Activated CD4-positive, CD25-positive, alpha-beta regulatory T cell treated with anti-CD3 and anti-CD28 coated beads, Interleukin-2, amount 50 U/mL, for 72 hours (primary cell): Measurements from ENCODE around the gene SUN2.

Source experiments
- DNase-seq: peaks from one replicate; pipeline ENCODE4 v3.0.0; 2021

The SUN2 gene

DNA sequence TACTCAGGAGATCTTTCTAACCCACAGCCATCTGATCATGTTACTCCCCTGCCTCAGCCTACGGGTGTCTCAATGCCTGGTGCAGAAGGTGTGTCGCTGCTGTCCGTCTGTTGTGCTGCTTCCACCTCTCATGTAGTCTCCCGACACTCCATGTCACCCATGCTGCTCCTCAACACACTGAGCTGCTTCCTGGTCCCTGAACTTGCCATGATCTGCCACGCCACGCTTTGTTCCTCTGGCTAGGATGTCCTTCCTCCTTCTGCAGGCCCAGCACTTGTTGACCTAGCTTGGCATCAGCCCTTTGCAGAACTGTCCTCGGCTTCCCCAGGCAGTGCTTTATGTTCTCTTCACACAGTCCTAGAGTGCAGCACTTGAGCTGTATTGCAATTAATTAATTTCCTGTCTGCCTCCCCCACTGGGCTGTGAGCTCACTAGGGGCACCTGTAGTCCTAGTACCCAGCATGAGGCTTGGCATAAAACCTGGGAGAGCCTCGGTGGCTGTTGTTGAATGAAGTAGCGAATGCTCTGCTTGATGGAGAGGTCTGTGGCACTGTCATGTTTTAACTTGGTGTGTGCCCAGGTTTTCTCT lies 40.5 kb downstream of the SUN2 start:
- DNase-seq, result no peak

DNA sequence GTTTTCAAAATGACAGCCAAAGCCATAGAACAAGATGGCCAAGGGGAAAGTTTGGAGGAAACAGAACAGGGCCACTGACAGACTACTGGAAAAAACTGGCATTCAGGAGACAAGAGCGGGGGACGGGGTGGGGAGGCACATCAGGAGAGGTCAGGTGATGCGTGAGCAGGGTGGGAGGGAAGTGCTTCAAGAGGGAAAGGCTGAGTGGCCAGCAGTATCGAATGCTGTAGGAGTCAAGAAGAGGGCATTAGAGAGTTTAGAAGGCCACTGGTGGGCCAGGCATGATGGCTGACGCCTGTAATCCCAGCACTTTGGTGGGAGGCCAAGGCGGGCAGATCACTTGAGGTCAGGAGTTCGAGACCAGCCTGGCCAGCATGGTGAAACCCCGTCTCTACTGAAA lies 41.9 kb downstream of the SUN2 start:
- no peak for DNase-seq

DNA sequence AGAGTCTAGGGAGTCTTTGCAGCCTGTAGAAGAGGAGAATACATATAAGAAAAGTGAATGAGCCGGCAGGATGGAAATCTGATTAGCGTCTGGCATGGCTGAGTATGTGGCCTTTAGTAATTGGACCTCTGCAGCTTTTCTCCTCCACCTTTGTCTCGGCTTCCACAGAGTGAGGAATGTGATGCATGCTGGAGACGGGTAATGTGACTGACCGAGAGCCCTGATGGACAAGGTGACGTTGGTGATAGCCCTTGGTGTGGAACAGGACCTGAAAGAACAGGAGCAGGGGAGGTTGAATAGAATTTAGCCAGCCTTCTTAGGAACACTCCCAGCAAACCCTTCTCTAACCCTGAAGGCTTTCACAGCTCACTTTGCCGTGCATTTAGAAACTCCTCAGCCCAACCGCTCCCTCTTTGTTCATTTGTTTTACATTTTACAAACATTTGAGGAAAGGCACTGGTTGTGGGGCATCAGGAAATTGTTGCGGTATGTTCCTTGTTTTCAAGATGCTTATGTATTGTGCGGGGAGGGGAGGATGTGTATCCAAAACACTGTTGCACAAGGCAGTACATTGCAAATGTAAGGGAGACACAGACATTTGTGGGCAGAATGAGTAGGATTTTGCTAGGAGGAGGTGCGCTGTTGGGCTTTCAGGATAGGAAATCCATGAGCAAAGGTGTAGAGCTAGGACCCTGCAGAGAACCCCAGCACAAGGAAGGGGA lies 43.2 kb downstream of the SUN2 start:
- no peak for DNase-seq

DNA sequence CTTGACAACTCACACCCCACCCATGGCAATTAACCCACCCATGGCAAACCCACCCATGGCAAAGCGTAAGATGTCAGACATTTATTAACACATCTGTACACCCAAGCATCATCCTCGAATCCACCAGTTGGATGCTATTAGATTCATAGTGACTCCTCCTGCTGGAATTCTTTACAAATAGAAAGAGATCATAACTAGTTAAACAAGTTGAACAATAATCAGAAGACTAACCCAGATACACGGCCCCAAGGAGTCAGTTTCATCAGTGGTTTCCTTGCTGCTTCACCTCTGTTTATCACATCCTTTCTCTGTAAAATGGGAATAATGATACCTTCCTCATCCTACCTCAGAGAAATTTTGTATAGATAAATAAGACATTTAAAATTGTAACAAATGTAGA lies 44.9 kb downstream of the SUN2 start:
- no peak for DNase-seq

DNA sequence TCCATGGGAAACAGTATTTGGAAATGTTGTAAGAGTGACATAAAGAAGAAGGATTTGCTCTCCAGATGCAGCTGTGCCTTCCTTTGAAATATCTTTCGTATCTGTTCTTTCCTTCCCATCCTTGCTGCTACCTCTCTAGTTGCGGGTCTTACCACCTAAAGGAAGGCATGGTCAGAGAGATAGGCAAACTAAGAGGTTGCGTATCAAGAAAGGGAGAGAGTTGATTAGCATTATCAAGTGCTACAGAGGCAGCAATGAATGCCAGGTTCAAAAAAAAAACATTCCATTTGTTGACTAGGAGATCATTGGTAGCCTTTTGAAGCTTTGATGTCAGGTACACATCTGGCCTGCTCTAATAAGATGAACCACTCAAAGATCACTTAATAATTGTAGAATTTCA lies 45.4 kb downstream of the SUN2 start:
- no peak for DNase-seq

DNA sequence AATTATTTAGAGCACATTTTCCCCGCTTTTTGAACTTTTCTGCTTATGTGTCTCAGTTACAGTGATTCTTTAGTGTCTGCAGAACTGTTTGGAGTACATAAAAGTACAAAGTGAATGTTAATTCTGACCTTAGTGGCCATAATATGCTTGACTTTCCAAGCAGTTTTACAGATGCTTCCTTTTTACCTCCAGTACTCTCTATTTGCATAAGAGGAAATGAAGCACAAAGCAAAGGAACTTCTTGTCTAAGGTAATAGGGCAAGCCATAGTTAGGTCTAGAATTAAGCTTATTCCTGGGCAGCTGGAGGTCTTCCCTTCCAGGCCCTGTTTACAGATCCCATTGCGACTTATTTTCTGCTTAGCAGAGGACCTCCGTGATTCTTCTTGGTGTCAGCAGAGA lies 46.5 kb downstream of the SUN2 start:
- DNase-seq, result no peak

DNA sequence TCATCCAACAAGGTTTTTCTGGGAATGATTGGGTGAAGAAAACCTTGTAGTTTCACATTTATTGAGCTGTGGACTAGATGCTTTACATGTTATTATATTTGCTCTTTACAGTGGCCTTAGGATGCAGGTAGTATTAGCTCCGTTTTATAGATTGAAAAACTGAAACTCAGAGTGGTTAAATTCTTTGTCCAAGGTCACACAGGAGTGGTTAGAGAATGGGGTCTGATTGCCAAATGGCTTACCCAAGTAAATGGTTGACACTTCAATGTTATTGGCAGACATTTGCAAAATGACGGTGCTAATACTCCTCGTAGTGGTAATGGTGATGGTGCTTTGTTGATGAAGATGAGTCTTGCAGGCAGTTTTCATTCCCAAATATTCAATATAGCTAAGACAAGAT lies 47.8 kb downstream of the SUN2 start:
- DNase-seq, result no peak

DNA sequence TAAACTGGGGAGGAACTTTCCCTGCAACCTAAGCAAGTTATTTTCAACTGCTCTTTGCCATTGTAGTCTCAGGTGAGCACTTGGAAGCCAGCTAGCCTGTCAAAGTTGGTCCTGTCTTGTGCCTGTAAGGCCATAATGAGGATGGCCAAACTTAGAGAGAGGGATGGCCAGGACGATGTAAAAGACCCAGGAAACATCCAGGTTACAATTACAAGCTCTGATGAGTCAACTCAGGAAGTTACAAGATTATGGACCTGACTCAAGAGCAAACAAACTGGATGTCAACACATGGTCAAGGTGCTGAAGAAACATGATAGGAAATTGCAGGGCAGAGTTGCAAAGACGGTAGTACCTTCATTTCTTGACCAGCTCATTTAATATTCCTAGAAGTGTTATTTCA lies 48.5 kb downstream of the SUN2 start:
- no peak for DNase-seq

DNA sequence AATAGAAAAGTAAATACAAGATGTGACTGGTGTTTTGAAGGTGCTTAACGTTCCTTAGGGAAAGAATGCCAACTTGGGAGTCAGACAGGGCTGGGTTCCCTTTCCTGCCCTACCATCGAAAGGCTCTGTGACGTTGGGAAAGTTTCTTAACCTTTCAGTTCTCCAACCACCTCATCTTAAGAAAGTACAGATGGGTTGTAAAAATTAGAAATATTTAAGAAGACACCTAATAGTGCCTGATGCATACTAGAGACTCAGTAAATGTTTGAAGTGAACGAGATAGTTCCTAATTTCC lies 49.0 kb downstream of the SUN2 start:
- DNase-seq, result no peak

DNA sequence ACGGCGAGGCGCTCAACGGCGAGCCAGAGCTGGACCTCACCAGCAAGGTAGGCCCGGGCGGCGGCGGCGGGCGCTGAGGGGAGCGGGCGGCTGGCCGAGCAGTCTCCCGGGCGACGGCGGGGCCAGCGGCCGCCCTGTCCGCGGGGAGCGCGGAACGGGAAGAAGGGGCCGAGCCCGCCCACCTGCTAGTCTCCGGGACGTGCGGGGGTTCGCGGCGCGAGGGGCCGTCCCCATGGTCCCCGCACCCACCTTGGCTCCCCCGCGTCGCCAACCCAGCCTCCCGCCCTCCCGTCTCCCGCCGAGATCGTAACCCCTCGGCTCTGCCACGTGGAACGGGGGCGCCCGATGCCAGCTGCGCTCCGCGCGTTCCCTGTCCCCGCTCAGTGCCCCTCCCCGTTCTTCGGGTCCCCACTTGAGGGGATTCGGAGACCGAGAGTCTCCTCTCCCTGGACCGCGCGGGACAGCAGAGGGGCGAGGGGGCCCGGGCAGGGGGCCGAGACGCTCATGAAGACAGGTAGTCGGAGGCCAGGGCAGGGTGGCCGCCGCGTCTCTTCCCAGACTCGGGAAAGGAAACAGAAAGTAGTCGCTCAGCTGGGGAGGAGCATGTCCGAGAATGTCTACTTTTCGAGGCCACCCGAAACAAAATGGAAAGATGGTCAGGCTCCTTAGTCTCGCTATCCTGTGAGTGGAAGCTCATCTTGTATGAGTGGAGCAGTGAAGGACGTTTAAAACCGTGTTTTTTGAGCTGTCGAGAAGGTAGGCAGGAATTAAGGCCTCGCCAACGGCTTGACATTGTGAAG lies 49.5 kb downstream of the SUN2 start:
- peak; percentile 57 for DNase-seq

DNA sequence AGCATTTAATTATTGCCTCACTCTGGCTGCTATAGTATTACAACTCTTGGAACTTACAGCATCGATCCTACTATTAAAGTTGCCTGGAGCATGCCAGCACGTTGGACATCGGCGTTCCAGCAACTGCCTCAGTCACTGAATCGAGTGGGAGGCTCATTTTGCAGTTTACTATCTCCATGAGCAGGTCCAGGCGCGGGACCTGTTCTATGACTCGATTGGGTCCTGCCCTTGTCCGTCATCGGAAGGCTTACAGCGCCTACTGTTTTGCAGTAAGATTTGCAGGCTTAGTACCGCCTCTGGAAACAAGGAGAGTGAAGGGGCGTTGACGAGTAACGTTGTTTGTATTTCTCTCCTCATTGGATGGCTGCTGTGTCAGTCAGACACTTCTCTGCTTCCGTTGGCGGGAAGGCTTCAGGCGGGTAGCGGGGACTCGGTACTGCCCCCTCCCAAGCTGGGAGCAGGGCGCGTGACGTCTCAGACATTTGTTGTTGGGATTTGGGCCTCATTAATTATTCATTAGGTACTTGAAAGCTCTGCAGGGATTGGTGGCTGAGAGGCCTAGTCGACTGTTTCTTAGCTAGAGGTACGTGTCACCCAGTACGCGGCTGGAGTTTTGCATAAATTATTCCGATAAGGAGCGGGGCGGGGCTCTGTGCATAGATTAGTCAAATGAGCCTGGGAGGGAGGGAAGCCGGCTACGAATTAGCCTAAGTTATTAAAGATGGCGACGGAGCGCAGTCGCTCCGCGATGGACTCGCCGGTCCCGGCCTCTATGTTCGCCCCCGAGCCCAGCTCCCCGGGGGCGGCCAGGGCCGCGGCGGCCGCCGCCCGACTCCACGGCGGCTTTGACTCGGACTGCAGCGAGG lies 50.3 kb downstream of the SUN2 start, which contains the start of gene GTPBP1:
TSS of gene GTPBP1 (plus strand) at position 710 of the 866 bp plus-strand sequence. CDS start at position 722, 12 bp downstream.
- peak; percentile 90 for DNase-seq

DNA sequence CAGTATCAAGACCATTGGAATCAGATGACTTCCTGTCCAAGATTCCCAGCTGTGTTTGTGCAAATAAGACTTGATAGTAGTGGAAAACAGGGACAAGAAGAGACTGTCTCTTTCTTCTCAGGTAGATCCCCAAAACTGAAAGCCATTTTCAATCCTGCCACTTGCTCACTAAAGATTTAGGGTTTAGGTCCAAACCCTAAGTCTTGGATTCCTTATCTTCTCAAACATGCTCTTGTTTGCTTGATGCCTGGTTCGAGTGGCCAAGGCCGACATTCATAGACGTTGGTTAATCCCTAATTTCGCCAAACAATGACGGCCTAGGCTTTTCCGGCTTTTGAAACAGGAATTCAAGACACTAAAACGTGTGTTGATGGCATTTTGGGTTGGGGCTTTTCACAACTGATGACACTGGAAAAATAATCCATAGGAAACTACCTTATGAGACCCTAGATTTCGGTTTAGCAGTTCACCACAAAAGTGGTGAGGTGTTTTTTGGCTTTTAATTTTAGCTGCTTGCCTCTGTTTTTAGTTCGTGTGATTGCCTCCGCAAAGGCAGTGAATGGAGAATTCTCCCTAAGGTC lies 51.1 kb downstream of the SUN2 start:
- no peak for DNase-seq

DNA sequence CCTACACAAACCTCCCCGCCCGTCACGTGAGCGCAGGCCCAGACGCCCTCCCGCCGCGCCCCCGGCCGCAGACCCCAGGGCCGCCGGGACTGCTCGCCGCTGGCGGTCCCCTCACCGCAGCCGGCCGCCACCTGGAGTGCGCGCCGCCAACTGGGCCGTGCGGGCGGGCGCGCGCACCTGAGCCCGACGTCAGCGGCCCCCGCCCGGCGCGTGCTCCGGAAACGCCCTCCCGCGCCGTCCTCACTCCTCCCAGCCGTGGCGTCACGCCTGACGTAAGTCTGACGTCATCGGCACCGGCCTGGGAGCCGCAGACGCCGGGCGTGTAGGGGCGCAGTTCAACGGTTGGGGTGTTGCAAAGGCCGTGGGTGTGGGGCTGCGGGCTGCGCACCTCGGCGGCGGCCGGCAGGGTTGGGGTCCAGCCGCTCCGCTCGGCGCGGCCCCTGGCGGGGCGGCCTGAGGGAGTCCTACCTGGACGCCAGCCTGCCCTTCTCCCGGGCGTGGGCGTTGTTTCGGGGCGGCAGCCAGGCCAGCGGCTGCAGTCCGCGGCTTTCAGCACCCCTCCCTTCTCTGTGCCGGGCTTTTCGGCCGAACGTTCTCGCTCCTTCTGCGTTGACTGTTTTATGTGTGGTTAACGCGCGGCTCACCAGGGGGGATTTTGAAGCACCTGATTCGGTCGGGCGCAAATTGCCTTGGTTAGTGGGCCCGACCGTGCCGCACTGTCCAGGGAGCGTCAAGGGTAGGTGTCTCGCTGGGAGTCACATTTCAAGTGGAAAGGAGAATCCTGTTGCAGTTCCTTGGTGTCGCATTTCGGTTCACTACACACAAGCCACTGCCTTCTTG lies 54.8 kb downstream of the SUN2 start, which contains the start of gene JOSD1:
TSS of gene JOSD1 (minus strand) at position 155 of the 840 bp plus-strand sequence. CDS start 956 bp downstream, outside the sequence.
- peak; percentile 98 for DNase-seq

DNA sequence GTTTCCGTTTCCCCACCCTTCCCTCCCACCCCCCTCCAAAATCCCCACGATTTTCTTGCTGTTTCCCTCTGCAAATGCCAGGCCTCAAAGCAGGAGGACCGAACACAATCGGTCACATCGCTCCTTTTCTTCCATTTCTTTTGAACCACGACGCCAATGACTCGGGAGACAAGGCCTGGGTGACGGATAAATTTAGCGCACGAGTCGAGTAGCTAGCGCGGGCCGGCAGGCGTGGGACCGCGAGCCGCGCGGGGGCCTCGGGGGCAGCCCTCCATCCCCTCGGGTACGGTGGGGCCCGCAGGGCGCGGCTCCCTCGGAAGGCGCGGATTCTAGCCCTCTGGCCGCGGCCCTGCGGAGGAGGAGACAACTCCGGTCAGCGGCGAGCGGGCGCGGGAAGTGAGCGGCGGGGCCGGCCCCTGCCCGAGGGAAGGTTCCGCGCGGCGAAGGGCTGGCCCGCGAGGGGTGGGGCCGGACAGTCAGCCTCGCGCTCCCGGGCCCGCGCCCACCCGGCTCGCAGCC lies 55.5 kb downstream of the SUN2 start:
- DNase-seq, result no peak

DNA sequence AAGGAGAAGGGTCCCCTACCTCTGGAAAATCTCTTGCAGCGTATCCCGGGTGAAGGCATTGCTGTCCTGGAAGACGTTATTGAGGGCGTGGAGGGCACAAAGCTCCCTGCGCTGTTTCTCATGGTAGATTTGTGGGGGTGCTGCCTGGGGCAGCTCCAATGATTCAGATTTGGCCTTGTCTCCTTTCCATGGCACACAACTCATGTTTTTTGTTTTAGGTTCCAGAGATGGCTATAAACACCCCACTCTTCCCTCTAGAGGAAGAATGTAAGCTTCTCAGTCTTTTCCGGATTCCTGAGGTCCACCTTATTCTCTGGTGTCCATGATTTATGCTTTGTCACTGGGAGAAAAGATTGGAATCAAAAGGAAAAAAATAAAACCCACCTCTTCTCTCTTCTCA lies 56.0 kb downstream of the SUN2 start:
- no peak for DNase-seq

DNA sequence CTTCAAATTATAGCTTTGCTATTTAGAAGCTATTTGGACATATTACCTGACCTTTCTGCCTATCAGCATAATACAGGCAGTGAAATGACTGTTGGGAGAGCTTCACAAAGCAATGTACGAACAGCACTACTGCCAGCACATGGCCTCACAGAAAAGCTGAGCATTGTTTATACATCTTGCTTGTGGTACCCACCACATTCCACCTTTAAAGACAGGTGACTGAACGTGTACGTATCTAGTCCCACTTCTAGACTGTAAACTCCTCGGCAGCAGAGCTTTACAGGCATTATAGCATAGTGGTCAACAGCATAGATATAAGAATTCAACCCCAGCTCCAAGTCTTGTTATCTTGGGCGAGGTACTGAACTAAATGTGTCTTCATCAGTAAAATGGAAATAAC lies 56.7 kb downstream of the SUN2 start:
- DNase-seq, result no peak

DNA sequence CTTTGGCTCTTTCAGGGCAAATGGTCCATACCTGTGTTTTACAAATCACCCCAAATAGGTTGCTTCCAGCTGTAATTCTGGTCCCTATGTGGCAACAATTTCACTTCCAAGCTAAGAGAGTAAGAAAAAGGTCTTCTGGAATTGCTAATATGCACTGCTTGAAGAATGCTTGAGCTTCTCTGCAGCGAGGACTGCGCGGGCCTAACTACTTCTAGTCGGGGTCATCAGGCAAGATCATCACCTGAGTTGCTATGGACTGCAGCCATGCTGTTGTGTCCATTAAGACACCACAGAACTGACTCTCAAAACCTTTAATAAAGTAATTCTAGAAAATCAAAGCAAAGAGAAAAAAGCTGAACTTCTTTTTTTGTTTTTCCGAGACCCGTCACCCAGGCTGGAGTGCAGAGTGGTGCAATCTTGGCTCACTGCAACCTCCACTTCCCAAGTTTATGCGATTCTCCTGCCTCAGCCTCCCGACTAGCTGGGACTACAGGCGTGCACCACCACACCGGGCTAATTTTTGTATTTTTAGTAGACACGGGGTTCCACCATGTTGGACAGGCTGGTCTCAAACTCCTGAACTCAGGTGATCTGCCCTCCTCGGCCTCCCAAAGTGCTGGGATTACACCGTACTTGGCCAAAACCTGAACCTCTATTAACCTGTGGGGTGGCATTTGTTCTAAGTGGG lies 57.2 kb downstream of the SUN2 start:
- no peak for DNase-seq

DNA sequence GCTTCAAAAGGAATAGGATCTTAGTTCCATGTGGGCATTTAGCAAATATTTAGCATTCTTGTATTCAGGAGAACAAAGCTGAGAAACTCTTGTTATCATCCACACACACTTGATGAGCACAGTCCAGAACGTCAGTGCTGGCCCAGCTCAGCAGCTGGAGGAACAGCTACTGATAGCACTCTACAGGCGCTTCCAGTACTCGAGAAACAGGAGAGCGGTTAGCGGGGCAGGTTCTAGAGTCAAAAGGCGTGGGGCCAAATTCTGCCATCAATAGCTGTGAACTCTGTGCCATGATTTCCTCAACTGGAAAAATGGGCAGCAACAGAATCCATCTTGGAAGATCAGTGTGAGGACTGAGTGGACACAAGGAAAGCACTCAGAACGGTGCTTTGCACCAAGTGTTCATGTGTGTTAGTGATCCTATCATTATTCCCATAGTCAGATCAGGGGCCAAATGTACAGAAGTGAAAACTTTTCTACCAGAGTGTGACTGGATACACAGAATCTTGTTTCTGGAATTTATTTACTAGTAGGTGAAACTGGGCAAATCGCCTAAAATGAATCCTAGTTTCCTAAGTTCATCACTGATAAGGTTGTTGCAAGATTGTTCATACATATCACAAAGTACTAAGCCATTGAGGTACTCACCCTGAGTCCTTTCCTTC lies 58.2 kb downstream of the SUN2 start:
- DNase-seq, result no peak

DNA sequence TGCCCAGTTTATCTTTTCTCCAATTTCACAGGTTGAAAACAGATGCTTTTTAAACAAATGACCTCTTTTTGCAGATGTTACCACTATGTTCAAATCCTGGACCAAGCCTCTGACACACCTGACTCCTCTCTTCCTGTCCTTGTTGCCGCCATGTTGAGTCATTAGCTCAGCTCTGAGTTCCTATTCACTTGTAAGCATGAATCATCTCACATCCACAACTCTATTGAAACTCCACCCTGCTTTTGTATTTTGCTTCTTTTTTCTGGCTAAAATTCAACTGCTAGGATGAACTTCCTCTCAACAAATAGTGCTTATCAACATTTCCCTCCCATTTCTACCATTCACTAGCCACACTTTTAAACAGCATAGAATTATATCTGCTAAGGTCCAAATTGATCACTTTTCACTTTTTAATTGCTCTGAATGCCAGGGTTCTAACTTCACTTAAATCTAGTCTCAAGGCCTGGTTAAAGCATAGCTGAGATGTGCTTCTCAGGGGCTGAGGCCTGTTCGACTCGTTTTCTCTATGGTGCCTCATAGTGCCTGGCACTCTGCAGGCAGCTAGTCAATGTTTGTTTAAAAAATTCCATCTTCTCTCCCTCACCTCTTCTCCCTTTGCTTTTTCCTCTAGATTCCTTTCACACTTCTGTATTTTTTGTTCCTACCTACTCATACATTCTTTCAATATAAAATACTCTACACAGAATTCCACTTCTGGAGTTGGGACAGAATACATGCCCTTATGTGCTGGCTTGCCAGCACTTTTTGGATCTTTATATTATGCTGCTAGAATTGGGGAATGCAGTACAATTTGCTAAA lies 59.0 kb downstream of the SUN2 start:
- DNase-seq, result no peak
